Liver (tissue), 3 donors: Measurements from ENCODE around the gene PCDH9.

Experiments
- JUND ChIP-seq, 2 donors: IDR thresholded peaks; 2 replicates each; pipeline ENCODE4 v1.6.1; 2016; ENCODE audit warnings: antibody characterized with exemption in 2 of 2
- RAD21 ChIP-seq, 2 donors: IDR thresholded peaks; 2 replicates each; pipeline ENCODE4 v1.6.1; 2016; ENCODE audit warnings: antibody characterized with exemption in 2 of 2, mild to moderate bottlenecking in 2 of 2
- REST ChIP-seq: IDR thresholded peaks from 2 replicates; pipeline ENCODE4 v1.6.1; 2016; ENCODE audit warnings: antibody characterized with exemption, mild to moderate bottlenecking
- SP1 ChIP-seq: IDR thresholded peaks from 2 replicates; pipeline ENCODE4 v1.6.1; 2018; ENCODE audit warnings: antibody characterized with exemption, mild to moderate bottlenecking
- TAF1 ChIP-seq: conservative IDR thresholded peaks from 2 replicates; pipeline ENCODE4 v1.6.1; 2016; ENCODE audit warnings: antibody characterized with exemption, mild to moderate bottlenecking
- TF ChIP-seq, protein P1 (sequence below): fragments of 150-350 bp; IDR thresholded peaks from 2 replicates; pipeline ENCODE4 v1.5.1; 2017; ENCODE audit warnings: improper control_type of control experiment, low read depth, low read length; ENCODE audit not compliant: missing input control
- TF ChIP-seq, protein P2 (sequence below): IDR thresholded peaks from 2 replicates; pipeline ENCODE4 v1.6.1; 2016; ENCODE audit warnings: antibody characterized with exemption
- donor health status: healthy.
- donor health status: healthy.

GRCh38 chr13:66689628-66690027 lies 540.5 kb downstream of the PCDH9 start:
- TF ChIP-seq, protein P1, sequence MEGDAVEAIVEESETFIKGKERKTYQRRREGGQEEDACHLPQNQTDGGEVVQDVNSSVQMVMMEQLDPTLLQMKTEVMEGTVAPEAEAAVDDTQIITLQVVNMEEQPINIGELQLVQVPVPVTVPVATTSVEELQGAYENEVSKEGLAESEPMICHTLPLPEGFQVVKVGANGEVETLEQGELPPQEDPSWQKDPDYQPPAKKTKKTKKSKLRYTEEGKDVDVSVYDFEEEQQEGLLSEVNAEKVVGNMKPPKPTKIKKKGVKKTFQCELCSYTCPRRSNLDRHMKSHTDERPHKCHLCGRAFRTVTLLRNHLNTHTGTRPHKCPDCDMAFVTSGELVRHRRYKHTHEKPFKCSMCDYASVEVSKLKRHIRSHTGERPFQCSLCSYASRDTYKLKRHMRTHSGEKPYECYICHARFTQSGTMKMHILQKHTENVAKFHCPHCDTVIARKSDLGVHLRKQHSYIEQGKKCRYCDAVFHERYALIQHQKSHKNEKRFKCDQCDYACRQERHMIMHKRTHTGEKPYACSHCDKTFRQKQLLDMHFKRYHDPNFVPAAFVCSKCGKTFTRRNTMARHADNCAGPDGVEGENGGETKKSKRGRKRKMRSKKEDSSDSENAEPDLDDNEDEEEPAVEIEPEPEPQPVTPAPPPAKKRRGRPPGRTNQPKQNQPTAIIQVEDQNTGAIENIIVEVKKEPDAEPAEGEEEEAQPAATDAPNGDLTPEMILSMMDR: peak; percentile 13
- TF ChIP-seq JUND (IDR thresholded peaks at IDR 0.05) (no peak), REST (no peak), TAF1 (no peak), SP1 (no peak), RAD21 (IDR thresholded peaks at IDR 0.05) (peak; percentile 53 to 75)
- TF ChIP-seq, protein P2, sequence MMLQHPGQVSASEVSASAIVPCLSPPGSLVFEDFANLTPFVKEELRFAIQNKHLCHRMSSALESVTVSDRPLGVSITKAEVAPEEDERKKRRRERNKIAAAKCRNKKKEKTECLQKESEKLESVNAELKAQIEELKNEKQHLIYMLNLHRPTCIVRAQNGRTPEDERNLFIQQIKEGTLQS: no peak
